Stimulated activated effector memory CD8-positive, alpha-beta T cell treated with anti-CD3 and anti-CD28 coated beads, Interleukin-12 subunit alpha, Interleukin-12 subunit beta, amount 100 ng/mL, for 72 hours (primary cell): Measurements from ENCODE around the gene TRIM72.
"Not testable (repeated sequence)": the region's sequence is repeated elsewhere in the genome, so short reads cannot be mapped to it uniquely, and the experiment has no call there.

Source experiments
- ATAC-seq: fragments of 150-1000 bp; cut with Tn5 transposase; 2 replicates; pipeline ENCODE4 v1.10.0; 2021
- DNase-seq, 2 donors: peaks; one replicate each; pipeline ENCODE4 v3.0.0; 2021 to 2022; ENCODE audit warnings: low spot score in 2 of 2
- H3K27ac Mint-ChIP-seq: one replicate; pipeline ENCODE4 v1.8.0; 2022; ENCODE audit warnings: mild to moderate bottlenecking, mixed read lengths
- H3K36me3 Mint-ChIP-seq: one replicate; pipeline ENCODE4 v1.8.0; 2022; ENCODE audit warnings: mild to moderate bottlenecking, mixed read lengths
- H3K4me1 Mint-ChIP-seq: one replicate; pipeline ENCODE4 v1.8.0; 2022; ENCODE audit warnings: mixed read lengths
- H3K4me3 Mint-ChIP-seq: one replicate; pipeline ENCODE4 v1.8.0; 2022; ENCODE audit warnings: mild to moderate bottlenecking, mixed read lengths
- H3K9me3 Mint-ChIP-seq: one replicate; pipeline ENCODE4 v1.8.0; 2022; ENCODE audit warnings: mixed read lengths

Gene TRIM72

GRCh38 chr16:31273676-31274075 lies 59.8 kb downstream of the TRIM72 start:
- peaks cover 21% of the 10 kb centered on the region for H3K36me3 Mint-ChIP-seq
- no peak overlapping the region for H3K4me3 Mint-ChIP-seq
- DNase-seq (no peak), ATAC-seq (no peak)
- peaks cover 11% of the 10 kb centered on the region for H3K4me1 Mint-ChIP-seq
- H3K27ac Mint-ChIP-seq, result no peak overlapping the region
- no peaks in the 10 kb centered on the region for H3K9me3 Mint-ChIP-seq

- H3K9me3 Mint-ChIP-seq, result no peaks in the 10 kb centered on the region
- no peak for DNase-seq
- H3K4me3 Mint-ChIP-seq, result no peak overlapping the region
- H3K36me3 Mint-ChIP-seq, result peaks cover 21% of the 10 kb centered on the region
- no peak for ATAC-seq
- H3K4me1 Mint-ChIP-seq, result peaks cover 7% of the 10 kb centered on the region
- no peak overlapping the region for H3K27ac Mint-ChIP-seq
Measured at GRCh38 chr16:31274831-31275816, 61.2 kb downstream of the TRIM72 start.

GRCh38 chr16:31276600-31276999 lies 62.7 kb downstream of the TRIM72 start:
- Mint-ChIP-seq H3K9me3 (no peaks in the 10 kb centered on the region), H3K36me3 (peaks cover 22% of the 10 kb centered on the region), H3K4me3 (no peak overlapping the region), H3K4me1 (peaks cover 6% of the 10 kb centered on the region), H3K27ac (no peak overlapping the region)
- ATAC-seq (no peak), DNase-seq (no peak)

- ATAC-seq (no peak), DNase-seq (no peak)
- Mint-ChIP-seq H3K36me3 (peaks cover 18% of the 10 kb centered on the region), H3K4me1 (no peaks in the 10 kb centered on the region), H3K27ac (no peak overlapping the region), H3K9me3 (no peaks in the 10 kb centered on the region), H3K4me3 (no peak overlapping the region)
Measured at GRCh38 chr16:31277659-31278260, 63.8 kb downstream of the TRIM72 start.

- not testable (repeated sequence) for H3K4me3 Mint-ChIP-seq, H3K27ac Mint-ChIP-seq, H3K4me1 Mint-ChIP-seq, H3K9me3 Mint-ChIP-seq, DNase-seq, ATAC-seq
- H3K36me3 Mint-ChIP-seq, result peaks cover 18% of the 10 kb centered on the region
Measured at GRCh38 chr16:31278853-31279252, 64.9 kb downstream of the TRIM72 start.
